RWPE1 (cell line): ENCODE results near the gene VEPH1.
A peak's percentile ranks its signal among the peaks of the same experiment; 100 is the strongest.

Experiments used
- CTCF ChIA-PET: fragments of 350-600 bp; sonication (Branson Sonifier 250); formaldehyde crosslinking; extraction: SDS; loops from one replicate; lab custom pipeline; 2021; lab: Yijun Ruan, JAX
- POLR2A ChIA-PET: fragments of 400-600 bp; formaldehyde crosslinking; extraction: SDS; loops from one replicate; lab custom pipeline; 2020; ENCODE audit warnings: antibody characterized with exemption; ENCODE audit not compliant: low non-redundant PET; lab: Yijun Ruan, JAX
- DNase-seq: peaks from one replicate; pipeline ENCODE4 v3.0.0; 2012; ENCODE audit warnings: low spot score
- H3K27ac ChIP-seq: fragments of 450-650 bp; 2 replicates; pipeline ENCODE4 v1.5.1; 2017
- TF ChIP-seq, protein P1 (sequence below): fragments of 450-650 bp; conservative IDR thresholded peaks from 2 replicates; pipeline ENCODE4 v1.5.1; 2017; ENCODE audit warnings: low read depth, mild to moderate bottlenecking

The VEPH1 gene

DNA sequence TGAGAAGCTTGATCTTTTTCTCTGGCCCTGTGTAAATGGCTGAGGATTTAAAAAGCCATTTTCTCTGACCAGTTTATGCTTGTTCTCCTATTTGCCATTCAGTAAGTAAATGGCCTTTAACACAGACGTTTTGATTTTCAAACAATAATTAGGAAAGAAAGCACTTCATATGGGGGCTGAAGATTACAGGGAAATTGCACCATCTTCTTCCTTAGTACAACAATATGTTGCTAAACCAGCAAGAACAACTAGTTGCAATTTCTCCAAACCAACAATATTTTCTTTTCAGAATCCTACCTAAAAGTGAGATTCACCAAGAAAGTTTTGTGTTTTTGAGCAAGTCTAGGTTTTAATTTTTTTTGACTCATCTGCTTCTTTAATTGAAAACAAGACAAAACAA, 262.8 kb downstream of the VEPH1 start:
- ChIA-PET CTCF (interaction anchor here (0.6 to 1.0 kb wide), 2 partner anchors 17 to 151 kb away, joined by 3 read pairs; no protein-coding TSS in a partner anchor), POLR2A (no interaction called here)
- TF ChIP-seq, protein P1, sequence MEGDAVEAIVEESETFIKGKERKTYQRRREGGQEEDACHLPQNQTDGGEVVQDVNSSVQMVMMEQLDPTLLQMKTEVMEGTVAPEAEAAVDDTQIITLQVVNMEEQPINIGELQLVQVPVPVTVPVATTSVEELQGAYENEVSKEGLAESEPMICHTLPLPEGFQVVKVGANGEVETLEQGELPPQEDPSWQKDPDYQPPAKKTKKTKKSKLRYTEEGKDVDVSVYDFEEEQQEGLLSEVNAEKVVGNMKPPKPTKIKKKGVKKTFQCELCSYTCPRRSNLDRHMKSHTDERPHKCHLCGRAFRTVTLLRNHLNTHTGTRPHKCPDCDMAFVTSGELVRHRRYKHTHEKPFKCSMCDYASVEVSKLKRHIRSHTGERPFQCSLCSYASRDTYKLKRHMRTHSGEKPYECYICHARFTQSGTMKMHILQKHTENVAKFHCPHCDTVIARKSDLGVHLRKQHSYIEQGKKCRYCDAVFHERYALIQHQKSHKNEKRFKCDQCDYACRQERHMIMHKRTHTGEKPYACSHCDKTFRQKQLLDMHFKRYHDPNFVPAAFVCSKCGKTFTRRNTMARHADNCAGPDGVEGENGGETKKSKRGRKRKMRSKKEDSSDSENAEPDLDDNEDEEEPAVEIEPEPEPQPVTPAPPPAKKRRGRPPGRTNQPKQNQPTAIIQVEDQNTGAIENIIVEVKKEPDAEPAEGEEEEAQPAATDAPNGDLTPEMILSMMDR = no peak
- H3K27ac ChIP-seq = no peak overlapping the region
- DNase-seq = no peak

DNA sequence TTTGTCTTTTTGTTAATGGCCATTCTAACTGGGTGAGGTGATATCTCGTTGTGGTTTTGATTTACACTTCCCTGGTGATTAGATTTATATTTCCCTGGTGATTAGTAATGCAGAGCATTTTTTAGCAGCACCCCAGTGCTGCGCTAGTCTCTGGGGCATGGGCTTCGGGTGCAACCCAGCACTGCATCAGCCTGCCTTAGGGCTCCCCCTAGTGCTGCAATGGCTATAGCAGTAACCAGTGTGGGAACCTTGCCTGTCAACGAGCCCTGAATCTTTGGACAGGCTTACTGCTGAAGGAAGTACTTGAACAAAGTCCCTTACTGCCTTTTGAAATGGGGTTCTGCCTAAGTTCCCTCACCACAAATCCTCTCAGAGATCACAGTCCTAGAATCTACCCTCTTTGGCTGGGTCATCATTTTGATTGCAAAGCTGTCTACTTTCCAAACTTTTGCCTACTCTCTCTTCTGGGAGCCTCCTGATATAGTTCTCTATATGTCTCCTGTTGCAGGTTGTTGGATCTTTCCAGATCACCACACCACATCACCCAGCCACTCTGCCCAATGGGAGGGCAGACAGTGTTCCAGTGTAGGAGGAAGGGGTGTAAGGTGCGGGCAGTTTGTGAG, 264.0 kb downstream of the VEPH1 start:
- peak; percentile 20 for DNase-seq
- POLR2A ChIA-PET = no interaction called here

GRCh38 chr3:157238457-157238856, 264.8 kb downstream of the VEPH1 start:
- CTCF ChIA-PET = interaction anchor here (0.6 kb wide), 1 partner anchor 502 kb away, joined by 4 read pairs; no protein-coding TSS in a partner anchor
- no peak overlapping the region for H3K27ac ChIP-seq
- POLR2A ChIA-PET = no interaction called here
- DNase-seq = no peak
- TF ChIP-seq, protein P1 = no peak

More for the DNA sequence above, 264.0 kb downstream of the VEPH1 start:
- CTCF ChIA-PET = interaction anchor here (0.5 kb wide), 1 partner anchor 320 kb away, joined by 3 read pairs; no protein-coding TSS in a partner anchor
- H3K27ac ChIP-seq = no peak overlapping the region
- TF ChIP-seq, protein P1 = peak; percentile 23

- CTCF ChIA-PET = interaction anchor here (0.6 kb wide), 2 partner anchors 116 to 501 kb away, joined by 3 to 4 read pairs; no protein-coding TSS in a partner anchor
These were observed 265.3 kb downstream of the VEPH1 start for GRCh38 chr3:157237886-157238285.

DNA sequence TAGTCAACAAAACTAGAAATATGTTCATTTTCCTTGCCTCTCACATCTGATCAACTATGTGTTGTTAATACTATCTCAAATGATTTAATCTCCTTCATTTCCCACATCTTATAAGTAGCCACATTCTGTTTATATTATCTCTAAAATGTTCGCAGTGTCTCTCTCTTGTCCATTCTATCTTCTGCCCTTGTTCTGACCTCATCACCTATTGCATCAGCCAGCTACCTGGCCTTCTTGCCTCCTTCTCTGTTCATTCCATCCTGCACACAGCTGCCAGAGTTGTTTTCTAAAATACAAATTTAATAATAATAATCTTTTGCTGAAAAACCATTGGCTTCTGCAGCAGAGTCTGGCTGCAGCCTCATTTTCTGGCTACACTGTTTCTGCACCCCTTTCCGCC, 267.9 kb downstream of the VEPH1 start:
- ChIA-PET CTCF (interaction anchor here (0.6 to 0.7 kb wide), 2 partner anchors 11 to 103 kb away, joined by 3 read pairs; no protein-coding TSS in a partner anchor), POLR2A (no interaction called here)
- DNase-seq = no peak

More at GRCh38 chr3:157237886-157238285, 265.3 kb downstream of the VEPH1 start:
- POLR2A ChIA-PET = no interaction called here
- TF ChIP-seq, protein P1 = no peak
- DNase-seq = no peak
- H3K27ac ChIP-seq = no peak overlapping the region

GRCh38 chr3:157233923-157234322, 269.3 kb downstream of the VEPH1 start:
- TF ChIP-seq, protein P1 = no peak
- CTCF ChIA-PET = interaction anchor here (0.6 to 1.3 kb wide), 3 partner anchors 9 to 299 kb away, joined by 3 to 6 read pairs (median 5); no protein-coding TSS in a partner anchor
- H3K27ac ChIP-seq = no peak overlapping the region
- POLR2A ChIA-PET = no interaction called here
- DNase-seq = no peak

More for the DNA sequence above, 267.9 kb downstream of the VEPH1 start:
- TF ChIP-seq, protein P1 = no peak
- no peak overlapping the region for H3K27ac ChIP-seq
